ENCODE data around the gene IL12A.

- TF ChIP-seq CTCF (IDR thresholded peaks at IDR 0.05) (no peak), POLR2A (IDR thresholded peaks at IDR 0.05) (no peak)
Observed at GRCh38 chr3:160020057-160020711, 31.5 kb downstream of the IL12A start.
